Activated B cell treated with CpG ODN at 0.5 μM for 24 hours (primary cell): ENCODE results near the gene NECTIN3. TPM values are rescaled to one million over a fixed set of nuclear protein-coding genes. Genes with fewer than 3 reads are reported as not detected.

Experiments used
- ATAC-seq: fragments of 200-7000 bp; cut with Tn5 transposase; one replicate; pipeline ENCODE4 v1.10.0; 2021; ENCODE audit warnings: low read depth, mild to moderate bottlenecking, moderate library complexity
- CTCF ChIA-PET: fragments of 350-600 bp; sonication (Branson Sonifier 250); formaldehyde crosslinking; loops from one replicate; lab custom pipeline; 2021; ENCODE audit warnings: antibody characterized with exemption; lab: Charles Lee
- POLR2A ChIA-PET: fragments of 350-600 bp; sonication (Branson Sonifier 250); formaldehyde crosslinking; loops from one replicate; lab custom pipeline; 2021; ENCODE audit warnings: antibody characterized with exemption; lab: Charles Lee
- DNase-seq: peaks from one replicate; pipeline ENCODE4 v3.0.0; 2022
- H3K27ac Mint-ChIP-seq: one replicate; pipeline ENCODE4 v1.8.0; 2020; ENCODE audit warnings: mixed read lengths
- H3K27me3 Mint-ChIP-seq: one replicate; pipeline ENCODE4 v1.8.0; 2021; ENCODE audit warnings: mixed read lengths
- H3K36me3 Mint-ChIP-seq: one replicate; pipeline ENCODE4 v1.8.0; 2021; ENCODE audit warnings: low read depth, mixed read lengths
- H3K4me1 Mint-ChIP-seq: one replicate; pipeline ENCODE4 v1.8.0; 2021; ENCODE audit warnings: mixed read lengths
- H3K4me3 Mint-ChIP-seq: one replicate; pipeline ENCODE4 v1.8.0; 2020; ENCODE audit warnings: mild to moderate bottlenecking, mixed read lengths
- H3K9me3 Mint-ChIP-seq: one replicate; pipeline ENCODE4 v1.8.0; 2020; ENCODE audit warnings: mixed read lengths
- intact Hi-C: fragments of 100-400 bp; cut with micrococcal nuclease; formaldehyde crosslinking; loops from one replicate; pipeline ENCODE4 v1.15.1; 2024
- total RNA-seq: library from RNA; stranded (reverse); gene quantifications from 2 replicates; pipeline ENCODE4 v1.2.3, GENCODE V29; 2022
- TF ChIP-seq, protein P1 (sequence below): fragments of 200-600 bp; IDR thresholded peaks from one replicate; pipeline ENCODE4 v1.8.0; 2022; ENCODE audit warnings: antibody characterized with exemption, mild to moderate bottlenecking

The NECTIN3 gene
- total RNA-seq, 1 donor from 2014 or later: 0.71 TPM

DNA sequence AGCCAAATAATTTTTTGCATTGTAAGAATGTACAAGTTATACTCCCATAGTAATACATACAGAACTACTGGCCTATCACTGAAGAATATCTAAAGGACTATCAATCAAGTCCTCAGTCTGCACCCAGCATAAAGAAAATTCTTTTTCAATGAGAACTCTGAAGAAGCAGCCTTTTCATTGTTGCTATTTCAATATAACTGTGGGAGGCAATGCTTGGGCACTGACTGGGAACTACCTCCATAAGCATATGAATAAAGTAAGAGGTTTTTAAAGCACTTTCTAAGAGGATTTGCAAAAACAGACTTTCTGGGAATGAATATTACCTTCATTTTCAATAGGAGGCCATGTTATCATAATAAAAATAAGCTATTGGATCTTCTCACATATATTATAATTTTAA lies 24.6 kb upstream of the NECTIN3 start:
- Mint-ChIP-seq H3K27ac (no peak overlapping the region), H3K27me3 (peaks cover 8% of the 10 kb centered on the region), H3K9me3 (no peaks in the 10 kb centered on the region), H3K4me3 (no peak overlapping the region), H3K36me3 (no peaks in the 10 kb centered on the region), H3K4me1 (peaks cover 7% of the 10 kb centered on the region)
- DNase-seq (no peak), ATAC-seq (no peak)
- TF ChIP-seq, protein P1, sequence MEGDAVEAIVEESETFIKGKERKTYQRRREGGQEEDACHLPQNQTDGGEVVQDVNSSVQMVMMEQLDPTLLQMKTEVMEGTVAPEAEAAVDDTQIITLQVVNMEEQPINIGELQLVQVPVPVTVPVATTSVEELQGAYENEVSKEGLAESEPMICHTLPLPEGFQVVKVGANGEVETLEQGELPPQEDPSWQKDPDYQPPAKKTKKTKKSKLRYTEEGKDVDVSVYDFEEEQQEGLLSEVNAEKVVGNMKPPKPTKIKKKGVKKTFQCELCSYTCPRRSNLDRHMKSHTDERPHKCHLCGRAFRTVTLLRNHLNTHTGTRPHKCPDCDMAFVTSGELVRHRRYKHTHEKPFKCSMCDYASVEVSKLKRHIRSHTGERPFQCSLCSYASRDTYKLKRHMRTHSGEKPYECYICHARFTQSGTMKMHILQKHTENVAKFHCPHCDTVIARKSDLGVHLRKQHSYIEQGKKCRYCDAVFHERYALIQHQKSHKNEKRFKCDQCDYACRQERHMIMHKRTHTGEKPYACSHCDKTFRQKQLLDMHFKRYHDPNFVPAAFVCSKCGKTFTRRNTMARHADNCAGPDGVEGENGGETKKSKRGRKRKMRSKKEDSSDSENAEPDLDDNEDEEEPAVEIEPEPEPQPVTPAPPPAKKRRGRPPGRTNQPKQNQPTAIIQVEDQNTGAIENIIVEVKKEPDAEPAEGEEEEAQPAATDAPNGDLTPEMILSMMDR: no peak
- intact Hi-C loops: no loop called here
- POLR2A ChIA-PET: no interaction called here
- CTCF ChIA-PET: no interaction called here

DNA sequence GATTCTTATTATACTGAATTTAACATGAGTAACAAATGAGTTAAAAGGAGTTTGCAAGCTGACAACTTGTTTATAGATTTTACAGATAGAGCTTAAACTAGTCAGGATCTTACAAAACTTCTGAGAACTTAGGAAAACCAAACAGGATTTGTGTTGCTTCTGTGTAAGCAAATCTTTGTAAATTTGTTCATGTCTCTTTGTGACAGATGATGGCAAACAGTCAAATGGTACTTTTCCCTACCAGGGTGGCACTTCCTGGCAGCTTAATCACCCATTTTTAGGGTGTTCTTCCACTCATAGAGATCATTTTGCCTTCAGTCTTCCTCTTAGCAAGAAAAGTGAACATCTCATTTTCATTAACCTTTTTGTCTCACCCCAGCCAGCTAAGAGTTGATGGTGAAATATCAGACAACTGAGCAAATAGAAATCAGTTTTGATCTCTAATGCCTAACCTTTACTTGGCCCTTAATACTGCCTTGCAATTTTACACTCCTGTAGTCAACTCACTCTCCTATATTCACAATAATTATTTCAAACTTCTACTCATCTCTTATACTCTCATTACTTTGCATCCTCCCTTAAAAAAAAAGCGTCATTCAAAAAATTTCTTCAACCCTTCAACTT lies 23.7 kb upstream of the NECTIN3 start:
- CTCF ChIA-PET: no interaction called here
- H3K4me1 Mint-ChIP-seq: peaks cover 7% of the 10 kb centered on the region
- intact Hi-C loops: no loop called here
- no peaks in the 10 kb centered on the region for H3K36me3 Mint-ChIP-seq
- POLR2A ChIA-PET: no interaction called here
- H3K27ac Mint-ChIP-seq: no peak overlapping the region
- DNase-seq (no peak), ATAC-seq (no peak)
- H3K4me3 Mint-ChIP-seq: no peak overlapping the region
- no peaks in the 10 kb centered on the region for H3K9me3 Mint-ChIP-seq
- H3K27me3 Mint-ChIP-seq: peaks cover 10% of the 10 kb centered on the region
- TF ChIP-seq, protein P1: no peak

DNA sequence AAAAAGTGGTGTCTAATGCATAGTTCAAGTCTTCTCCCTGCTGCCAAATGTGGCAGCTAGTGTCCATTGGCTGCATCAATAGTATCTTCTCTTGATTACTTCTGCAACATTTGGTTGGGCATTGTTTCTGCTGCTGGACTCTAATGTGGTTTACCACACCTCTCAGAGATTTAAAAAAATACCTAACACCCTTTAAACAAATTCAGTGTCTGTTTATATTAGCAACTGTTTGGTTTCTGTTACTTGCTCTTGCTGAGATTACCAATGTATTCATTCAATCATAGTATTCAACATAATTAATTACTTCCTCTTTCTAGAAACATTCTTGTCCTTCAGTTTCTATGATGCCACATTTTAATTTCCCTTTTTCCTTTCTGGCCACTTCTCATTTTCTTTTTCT lies 20.3 kb upstream of the NECTIN3 start:
- Mint-ChIP-seq H3K4me3 (no peak overlapping the region), H3K36me3 (no peaks in the 10 kb centered on the region), H3K9me3 (no peaks in the 10 kb centered on the region), H3K4me1 (peaks cover 7% of the 10 kb centered on the region), H3K27me3 (peaks cover 13% of the 10 kb centered on the region), H3K27ac (no peak overlapping the region)
- no peak for ATAC-seq
- intact Hi-C loops: no loop called here
- DNase-seq: no peak
- TF ChIP-seq, protein P1: no peak
- ChIA-PET CTCF (no interaction called here), POLR2A (no interaction called here)

DNA sequence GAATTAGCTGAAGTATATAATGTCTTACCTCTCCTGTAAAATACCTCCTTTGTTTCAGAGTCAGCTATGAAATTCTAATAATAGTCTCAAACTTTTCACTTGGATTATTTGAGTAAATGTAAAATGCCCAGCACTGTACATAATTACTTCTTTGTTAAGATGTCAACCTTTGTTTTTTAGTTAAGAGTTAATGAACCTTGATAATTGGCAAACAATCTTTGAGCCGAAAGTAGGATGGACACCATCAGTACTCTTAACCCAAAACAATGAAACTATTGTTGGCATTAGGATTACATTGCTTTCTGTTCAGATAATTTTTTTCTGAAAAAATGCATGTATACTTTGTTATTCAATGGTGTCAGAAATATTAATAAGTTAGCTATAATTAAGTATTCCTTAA lies 3.0 kb upstream of the NECTIN3 start:
- Mint-ChIP-seq H3K9me3 (no peaks in the 10 kb centered on the region), H3K27ac (no peak overlapping the region), H3K27me3 (peaks cover 24% of the 10 kb centered on the region), H3K36me3 (peaks cover 3% of the 10 kb centered on the region), H3K4me1 (peaks cover 28% of the 10 kb centered on the region), H3K4me3 (no peak overlapping the region)
- CTCF ChIA-PET: no interaction called here
- ATAC-seq (no peak), DNase-seq (no peak)
- TF ChIP-seq, protein P1: no peak
- POLR2A ChIA-PET: no interaction called here
- intact Hi-C loops: no loop called here

DNA sequence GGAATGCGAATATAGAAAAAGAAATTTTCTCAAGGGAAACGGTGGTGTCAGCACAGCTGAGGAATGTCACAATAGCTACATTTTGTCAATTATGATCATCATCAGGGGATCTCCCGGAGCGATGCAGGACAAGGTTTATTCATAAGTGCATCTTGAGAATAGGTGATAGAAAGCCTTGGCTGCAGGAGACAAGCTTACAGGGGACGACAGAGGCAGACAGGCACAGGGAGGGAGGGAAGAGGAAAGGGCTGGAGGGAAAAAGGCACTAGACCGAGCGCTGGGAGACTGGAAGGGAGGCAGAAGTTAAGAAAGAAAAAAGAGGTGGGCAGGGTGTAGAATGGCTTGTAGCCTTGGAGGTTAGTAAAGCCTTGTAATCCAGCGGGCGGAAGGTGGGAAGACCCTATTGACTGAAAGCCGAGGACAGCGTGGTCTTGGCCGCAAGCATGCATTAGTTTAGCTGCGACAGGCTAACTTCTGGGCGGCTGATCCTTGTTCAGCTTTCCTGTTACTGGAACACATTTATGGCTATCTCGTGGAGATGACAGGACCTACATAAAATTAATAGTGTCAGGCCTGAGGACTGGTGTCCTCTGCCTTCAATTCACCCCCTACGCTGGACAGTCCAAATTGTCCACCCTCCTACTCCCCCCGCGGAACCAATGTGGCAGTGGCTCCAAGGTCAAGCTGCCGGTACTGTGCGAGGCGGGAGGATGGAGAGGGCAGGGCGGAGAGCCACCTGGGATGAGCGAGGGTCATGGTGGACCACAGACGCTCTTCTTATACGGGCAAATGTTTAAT lies 1.4 kb upstream of the NECTIN3 start:
- DNase-seq (no peak), ATAC-seq (no peak)
- Mint-ChIP-seq H3K4me3 (peak overlapping the region; percentile 90), H3K27me3 (peaks cover 40% of the 10 kb centered on the region), H3K9me3 (no peaks in the 10 kb centered on the region), H3K27ac (no peak overlapping the region), H3K36me3 (peaks cover 3% of the 10 kb centered on the region), H3K4me1 (peaks cover 29% of the 10 kb centered on the region)
- TF ChIP-seq, protein P1: no peak
- ChIA-PET POLR2A (no interaction called here), CTCF (no interaction called here)
- intact Hi-C loops: loop anchor here (2.0 to 10.0 kb wide), 4 partner anchors 469 to 907 kb away; partner anchors contain the start of gene ABHD10
